Measurements from ENCODE around the gene LDHD. TPM values are rescaled to one million over a fixed set of nuclear protein-coding genes. Genes with fewer than 3 reads are reported as not detected.

The LDHD gene
- total and polyA plus RNA-seq, 2 of the 13 experiments (the other 11 are each of a cell fraction or from before 2014, with no cell fraction given) = 9.1 to 9.8 TPM

GRCh38 chr16:75083813-75084212 is 32.8 kb downstream of the LDHD start:
- in situ Hi-C loops (cut with HindIII; ENCODE audit: extremely low pct_ligation_motif_present, low pct_unique_long_range_greater_than_20kb) (no loop called here), intact Hi-C loops (cut with micrococcal nuclease; ENCODE audit: unreplicated experiment) (no loop called here)
- ATAC-seq (peak; percentile 65), FAIRE-seq (no peak), DNase-seq (ENCODE audit: low spot score) (no peak)
- H2AFZ ChIP-seq (ENCODE audit: low read length) = no peak overlapping the region
- no peaks in the 10 kb centered on the region for H3K9me3 ChIP-seq (ENCODE audit: low read length)
- BruUV-seq (replicated peaks) = no TSS peak
- ChIA-PET POLR2A (no interaction called here), CTCF (ENCODE audit: low intra/inter-chr PET ratio, low total read pairs) (no interaction called here)
- no peaks in the 10 kb centered on the region for H3K27me3 ChIP-seq (ENCODE audit: control insufficient read depth in 1 of 2, insufficient read depth in 2 of 2, low read length in 2 of 2)
- H4K20me1 ChIP-seq (ENCODE audit: insufficient read depth, low read length) = peaks cover 51% of the 10 kb centered on the region
- H3K4me1 ChIP-seq (ENCODE audit: insufficient read depth, low read length) = peaks cover 67% of the 10 kb centered on the region
- H3K27ac ChIP-seq (ENCODE audit: extremely low read length, insufficient read depth, low read length) = peak overlapping the region; percentile 14
- H3K9ac ChIP-seq (ENCODE audit: insufficient read depth, low read depth, low read length) = no peak overlapping the region
- no peak overlapping the region for H3K4me2 ChIP-seq (ENCODE audit: low read depth, low read length)
- H3K4me3 ChIP-seq (replicated peaks in 1 of 3; ENCODE audit: insufficient read depth in 1 of 3, low read depth in 2 of 3, low read length in 3 of 3) = no peak overlapping the region
- H3K79me2 ChIP-seq (ENCODE audit: insufficient read depth, low read length) = peaks cover 94% of the 10 kb centered on the region
- H3K36me3 ChIP-seq (replicated peaks in 1 of 2; ENCODE audit: control insufficient read depth in 1 of 2, insufficient read depth in 2 of 2, low read length in 2 of 2) = peaks cover 9 to 10% of the 10 kb centered on the region in 2 experiments; a peak in 4 of 5 replicates
- 69% methylated on average over 4 of the region's 5 CpGs for WGBS (ENCODE audit: low lambda C conversion rate)
- no peak for TF ChIP-seq GABPA (IDR thresholded peaks at IDR 0.05; ENCODE audit: low read depth, low read length)
- no peak for TF ChIP-seq GABPA (CRISPR knock-in tag; IDR thresholded peaks at IDR 0.05; ENCODE audit: low read depth)
- TF ChIP-seq TSC22D2 (CRISPR knock-in tag; IDR thresholded peaks at IDR 0.05; ENCODE audit: borderline replicate concordance) = no peak
- no peak for TF ChIP-seq PHF5A (CRISPR knock-in tag; IDR thresholded peaks at IDR 0.05; ENCODE audit: low read depth, unreplicated experiment)
- peak; percentile 83; the same call in 1 of the 2 replicates for TF ChIP-seq ZNF292 (CRISPR knock-in tag; IDR thresholded peaks at IDR 0.05; ENCODE audit: borderline replicate concordance, low read depth)
- no peak for TF ChIP-seq FOXK1 (CRISPR knock-in tag; IDR thresholded peaks at IDR 0.05; ENCODE audit: borderline replicate concordance, low read depth)
- TF ChIP-seq SALL1 (CRISPR knock-in tag; IDR thresholded peaks at IDR 0.05) = peak; percentile 45; the same call in 1 of the 2 replicates
- TF ChIP-seq HNF4A (CRISPR knock-in tag; IDR thresholded peaks at IDR 0.05) = peak; percentile 22; the same call in 1 of the 2 replicates
- no peak for TF ChIP-seq YY1 (IDR thresholded peaks at IDR 0.05; ENCODE audit: insufficient read depth, insufficient replicate concordance, low read depth, low read length)
- TF ChIP-seq SIX4 (CRISPR knock-in tag; IDR thresholded peaks at IDR 0.05) = no peak
- TF ChIP-seq, protein P1, sequence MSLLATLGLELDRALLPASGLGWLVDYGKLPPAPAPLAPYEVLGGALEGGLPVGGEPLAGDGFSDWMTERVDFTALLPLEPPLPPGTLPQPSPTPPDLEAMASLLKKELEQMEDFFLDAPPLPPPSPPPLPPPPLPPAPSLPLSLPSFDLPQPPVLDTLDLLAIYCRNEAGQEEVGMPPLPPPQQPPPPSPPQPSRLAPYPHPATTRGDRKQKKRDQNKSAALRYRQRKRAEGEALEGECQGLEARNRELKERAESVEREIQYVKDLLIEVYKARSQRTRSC (CRISPR knock-in tag; IDR thresholded peaks at IDR 0.05; ENCODE audit: low read depth) = no peak
- TF ChIP-seq ZBED4 (CRISPR knock-in tag; IDR thresholded peaks at IDR 0.05; ENCODE audit: borderline replicate concordance) = no peak
- no peak for TF ChIP-seq ZNF780A (CRISPR knock-in tag; IDR thresholded peaks at IDR 0.05)
- TF ChIP-seq CREB1 (IDR thresholded peaks at IDR 0.05) = no peak
- no peak for TF ChIP-seq CREB1 (CRISPR knock-in tag; IDR thresholded peaks at IDR 0.05)
- 0 out of 2 replicates have a peak, but pooled peaks have one; percentile 11 for TF ChIP-seq HOXA3 (CRISPR knock-in tag; IDR thresholded peaks at IDR 0.05)
- TF ChIP-seq, protein P2, sequence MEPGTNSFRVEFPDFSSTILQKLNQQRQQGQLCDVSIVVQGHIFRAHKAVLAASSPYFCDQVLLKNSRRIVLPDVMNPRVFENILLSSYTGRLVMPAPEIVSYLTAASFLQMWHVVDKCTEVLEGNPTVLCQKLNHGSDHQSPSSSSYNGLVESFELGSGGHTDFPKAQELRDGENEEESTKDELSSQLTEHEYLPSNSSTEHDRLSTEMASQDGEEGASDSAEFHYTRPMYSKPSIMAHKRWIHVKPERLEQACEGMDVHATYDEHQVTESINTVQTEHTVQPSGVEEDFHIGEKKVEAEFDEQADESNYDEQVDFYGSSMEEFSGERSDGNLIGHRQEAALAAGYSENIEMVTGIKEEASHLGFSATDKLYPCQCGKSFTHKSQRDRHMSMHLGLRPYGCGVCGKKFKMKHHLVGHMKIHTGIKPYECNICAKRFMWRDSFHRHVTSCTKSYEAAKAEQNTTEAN (CRISPR knock-in tag; conservative IDR thresholded peaks at IDR 0.05) = no peak
- 0 out of 2 replicates have a peak, but pooled peaks have one; percentile 19 for TF ChIP-seq ZMYM3 (CRISPR knock-in tag; IDR thresholded peaks at IDR 0.05)
- TF ChIP-seq, protein P3, sequence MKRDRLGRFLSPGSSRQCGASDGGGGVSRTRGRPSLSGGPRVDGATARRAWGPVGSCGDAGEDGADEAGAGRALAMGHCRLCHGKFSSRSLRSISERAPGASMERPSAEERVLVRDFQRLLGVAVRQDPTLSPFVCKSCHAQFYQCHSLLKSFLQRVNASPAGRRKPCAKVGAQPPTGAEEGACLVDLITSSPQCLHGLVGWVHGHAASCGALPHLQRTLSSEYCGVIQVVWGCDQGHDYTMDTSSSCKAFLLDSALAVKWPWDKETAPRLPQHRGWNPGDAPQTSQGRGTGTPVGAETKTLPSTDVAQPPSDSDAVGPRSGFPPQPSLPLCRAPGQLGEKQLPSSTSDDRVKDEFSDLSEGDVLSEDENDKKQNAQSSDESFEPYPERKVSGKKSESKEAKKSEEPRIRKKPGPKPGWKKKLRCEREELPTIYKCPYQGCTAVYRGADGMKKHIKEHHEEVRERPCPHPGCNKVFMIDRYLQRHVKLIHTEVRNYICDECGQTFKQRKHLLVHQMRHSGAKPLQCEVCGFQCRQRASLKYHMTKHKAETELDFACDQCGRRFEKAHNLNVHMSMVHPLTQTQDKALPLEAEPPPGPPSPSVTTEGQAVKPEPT (CRISPR knock-in tag; IDR thresholded peaks at IDR 0.05; ENCODE audit: low read depth) = no peak
